MCF 10A (cell line): ENCODE data around the gene TSNAX. TPM values are rescaled to one million over a fixed set of nuclear protein-coding genes. Genes with fewer than 3 reads are reported as not detected.

Source experiments
- BruUV-seq: library from RNA; stranded (reverse); fragments of 400-500 nt; replicated peaks from 2 replicates; lab custom pipeline; 2021; lab: Mats Ljungman, UMichigan
- CTCF ChIA-PET: fragments of 300-600 bp; sonication (Branson Sonifier 250); formaldehyde crosslinking; extraction: SDS; loops from one replicate; lab custom pipeline; 2021; ENCODE audit warnings: antibody characterized with exemption, inconsistent platforms; lab: Yijun Ruan, JAX
- POLR2A ChIA-PET: fragments of 300-600, 350-650 bp; sonication (Branson Sonifier 250); formaldehyde crosslinking; extraction: SDS; loops from one replicate; lab custom pipeline; 2020; ENCODE audit warnings: antibody characterized with exemption, inconsistent platforms; lab: Yijun Ruan, JAX
- DNase-seq: peaks from one replicate; pipeline ENCODE4 v3.0.0-alpha.2; 2018; ENCODE audit not compliant: unreplicated experiment
- H3K27ac Mint-ChIP-seq: one replicate; pipeline ENCODE4 v1.8.0; 2022; ENCODE audit warnings: mild to moderate bottlenecking, low read depth, mixed read lengths; ENCODE audit not compliant: unreplicated experiment
- H3K27me3 Mint-ChIP-seq: one replicate; pipeline ENCODE4 v1.8.0; 2022; ENCODE audit warnings: mixed read lengths; ENCODE audit not compliant: insufficient read depth, unreplicated experiment
- H3K36me3 Mint-ChIP-seq: one replicate; pipeline ENCODE4 v1.8.0; 2022; ENCODE audit warnings: mild to moderate bottlenecking, moderate library complexity, mixed read lengths; ENCODE audit not compliant: insufficient read depth, unreplicated experiment
- H3K4me1 Mint-ChIP-seq: one replicate; pipeline ENCODE4 v1.8.0; 2022; ENCODE audit warnings: mixed read lengths; ENCODE audit not compliant: insufficient read depth, unreplicated experiment
- H3K4me3 Mint-ChIP-seq: one replicate; pipeline ENCODE4 v1.8.0; 2022; ENCODE audit warnings: mild to moderate bottlenecking, moderate library complexity, mixed read lengths; ENCODE audit not compliant: unreplicated experiment
- H3K9me3 Mint-ChIP-seq: one replicate; pipeline ENCODE4 v1.8.0; 2022; ENCODE audit warnings: mixed read lengths; ENCODE audit not compliant: unreplicated experiment
- CTCF ChIP-seq: fragments of 200-600 bp; IDR thresholded peaks from one replicate; pipeline ENCODE4 v1.8.0; 2022; ENCODE audit warnings: antibody characterized with exemption, mild to moderate bottlenecking; ENCODE audit not compliant: unreplicated experiment
- intact Hi-C: fragments of 100-400 bp; cut with micrococcal nuclease; formaldehyde crosslinking; loops from 2 replicates; pipeline ENCODE4 v1.14.1; 2022
- total RNA-seq: library from RNA; stranded (reverse); gene quantifications from 2 replicates; pipeline ENCODE4 v1.2.3, GENCODE V29; 2022

Gene TSNAX
- total RNA-seq, 1 experiment from 2014 or later = 79.0 TPM

- intact Hi-C loops = no loop called here
- POLR2A ChIA-PET = interaction anchor here (0.6 to 2.2 kb wide), 4 partner anchors 9 to 1970 kb away, joined by 3 to 9 read pairs (median 4); no protein-coding TSS in a partner anchor
- no peak for DNase-seq
- no peaks in the 10 kb centered on the region for H3K9me3 Mint-ChIP-seq
- peaks cover 28% of the 10 kb centered on the region for H3K36me3 Mint-ChIP-seq
- peak overlapping the region; percentile 4 for H3K27ac Mint-ChIP-seq
- CTCF ChIA-PET = no interaction called here
- peaks cover 23% of the 10 kb centered on the region for H3K4me1 Mint-ChIP-seq
- BruUV-seq = TSS peak; percentile 9
- no peak overlapping the region for H3K4me3 Mint-ChIP-seq
- H3K27me3 Mint-ChIP-seq = no peaks in the 10 kb centered on the region
- TF ChIP-seq CTCF = no peak
Measured at GRCh38 chr1:231554969-231555368, 26.5 kb downstream of the TSNAX start.

- Mint-ChIP-seq H3K4me1 (peaks cover 15% of the 10 kb centered on the region), H3K9me3 (no peaks in the 10 kb centered on the region), H3K36me3 (peaks cover 28% of the 10 kb centered on the region), H3K4me3 (no peak overlapping the region), H3K27ac (no peak overlapping the region), H3K27me3 (no peaks in the 10 kb centered on the region)
- no TSS peak for BruUV-seq
- ChIA-PET POLR2A (interaction anchor here (0.9 kb wide), 1 partner anchor 10 kb away, joined by 3 read pairs; no protein-coding TSS in a partner anchor), CTCF (interaction anchor here (1.0 to 1.3 kb wide), 2 partner anchors 12 to 45 kb away, joined by 3 to 4 read pairs; no protein-coding TSS in a partner anchor)
- intact Hi-C loops = no loop called here
- TF ChIP-seq CTCF = no peak
- DNase-seq = no peak
Measured at GRCh38 chr1:231557411-231557810, 28.9 kb downstream of the TSNAX start.

- Mint-ChIP-seq H3K4me3 (no peak overlapping the region), H3K27ac (no peak overlapping the region), H3K9me3 (no peaks in the 10 kb centered on the region), H3K4me1 (peaks cover 15% of the 10 kb centered on the region), H3K27me3 (no peaks in the 10 kb centered on the region), H3K36me3 (peaks cover 32% of the 10 kb centered on the region)
- CTCF ChIA-PET = interaction anchor here (0.5 to 1.3 kb wide), 5 partner anchors 13 to 559 kb away, joined by 3 to 4 read pairs (median 4); no protein-coding TSS in a partner anchor
- DNase-seq = no peak
- intact Hi-C loops = no loop called here
- POLR2A ChIA-PET = interaction anchor here (0.5 to 0.9 kb wide), 5 partner anchors 11 to 201 kb away, joined by 3 read pairs; no protein-coding TSS in a partner anchor
- TF ChIP-seq CTCF = no peak
- BruUV-seq = no TSS peak
Measured at GRCh38 chr1:231557898-231558707, 29.6 kb downstream of the TSNAX start.

GRCh38 chr1:231558708-231559185 lies 30.3 kb downstream of the TSNAX start:
- intact Hi-C loops = no loop called here
- no peak overlapping the region for H3K27ac Mint-ChIP-seq
- no peak overlapping the region for H3K4me3 Mint-ChIP-seq
- POLR2A ChIA-PET = interaction anchor here (0.6 to 1.5 kb wide), 5 partner anchors 13 to 202 kb away, joined by 3 read pairs; no protein-coding TSS in a partner anchor
- no peaks in the 10 kb centered on the region for H3K27me3 Mint-ChIP-seq
- BruUV-seq = no TSS peak
- peaks cover 32% of the 10 kb centered on the region for H3K36me3 Mint-ChIP-seq
- CTCF ChIA-PET = interaction anchor here (0.9 to 1.3 kb wide), 4 partner anchors 13 to 560 kb away, joined by 3 to 4 read pairs (median 4); no protein-coding TSS in a partner anchor
- no peaks in the 10 kb centered on the region for H3K9me3 Mint-ChIP-seq
- no peak for DNase-seq
- TF ChIP-seq CTCF = no peak
- peaks cover 15% of the 10 kb centered on the region for H3K4me1 Mint-ChIP-seq
